ENCODE results near the gene UBASH3B.

Gene UBASH3B

DNA sequence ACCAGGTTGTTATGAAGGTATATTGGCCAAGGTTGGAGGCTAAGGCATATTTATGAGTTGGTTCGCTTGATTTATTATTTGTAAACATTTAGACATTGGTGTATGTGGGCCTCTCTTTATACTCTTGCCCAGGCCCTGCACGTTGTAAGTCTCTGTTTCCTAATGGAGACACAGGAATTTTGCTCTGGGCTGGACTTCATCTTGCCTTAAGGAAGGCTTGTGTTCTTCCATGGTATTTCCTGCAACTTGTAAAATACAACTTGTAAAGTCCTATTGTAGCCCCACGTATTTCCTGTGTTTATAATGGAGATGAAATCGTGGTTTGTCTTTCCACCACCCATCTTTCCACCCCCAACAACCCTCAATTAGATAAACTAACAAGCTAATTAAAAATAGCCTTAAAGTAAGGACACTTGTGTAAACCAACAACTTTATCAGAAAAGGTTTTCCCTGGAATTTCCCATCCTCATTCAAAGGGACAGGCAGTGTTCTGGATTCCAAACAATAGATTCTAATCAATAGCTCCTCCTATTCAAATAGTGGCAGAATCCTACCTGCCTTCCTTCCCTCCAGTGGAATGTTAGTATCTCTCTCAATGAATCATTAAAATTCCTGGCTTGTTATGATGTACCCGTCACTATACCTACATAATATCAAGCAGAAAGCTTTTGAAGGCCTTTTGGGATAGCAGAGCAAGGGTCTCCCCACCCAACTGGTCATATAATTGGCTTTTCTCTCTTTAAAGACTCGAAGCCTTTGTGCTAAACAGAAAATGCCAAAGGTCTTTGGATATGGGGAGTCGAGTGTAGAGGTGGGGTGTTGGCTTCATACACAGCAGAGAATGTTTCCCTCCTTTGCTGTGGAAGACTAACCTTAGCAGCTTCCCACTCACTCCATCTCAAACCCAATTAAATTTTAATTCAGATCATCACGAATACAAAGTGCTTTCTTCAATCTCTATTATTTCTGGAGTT lies 77.1 kb downstream of the UBASH3B start:
- DNase-seq (ENCODE audit: low spot score), result no peak

DNA sequence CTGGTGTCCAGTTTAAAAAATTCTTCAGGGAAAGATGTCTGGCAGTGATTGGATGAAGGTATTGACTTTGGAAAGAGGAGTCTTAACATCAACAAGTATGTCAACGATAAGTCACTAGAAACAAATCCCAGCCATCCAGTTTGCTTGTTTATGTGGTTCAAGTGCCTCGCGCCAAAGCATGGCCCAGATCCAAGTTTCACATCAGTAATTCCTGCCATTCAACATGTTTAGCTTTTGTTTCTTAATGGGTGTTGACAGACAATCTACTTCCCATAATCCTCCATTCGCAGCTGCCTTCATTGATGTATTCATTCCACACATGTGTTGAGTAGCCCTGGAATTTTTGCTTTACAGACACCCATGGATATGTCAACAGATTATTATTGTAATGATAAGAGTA lies 77.8 kb downstream of the UBASH3B start:
- DNase-seq (ENCODE audit: low spot score), result no peak

DNA sequence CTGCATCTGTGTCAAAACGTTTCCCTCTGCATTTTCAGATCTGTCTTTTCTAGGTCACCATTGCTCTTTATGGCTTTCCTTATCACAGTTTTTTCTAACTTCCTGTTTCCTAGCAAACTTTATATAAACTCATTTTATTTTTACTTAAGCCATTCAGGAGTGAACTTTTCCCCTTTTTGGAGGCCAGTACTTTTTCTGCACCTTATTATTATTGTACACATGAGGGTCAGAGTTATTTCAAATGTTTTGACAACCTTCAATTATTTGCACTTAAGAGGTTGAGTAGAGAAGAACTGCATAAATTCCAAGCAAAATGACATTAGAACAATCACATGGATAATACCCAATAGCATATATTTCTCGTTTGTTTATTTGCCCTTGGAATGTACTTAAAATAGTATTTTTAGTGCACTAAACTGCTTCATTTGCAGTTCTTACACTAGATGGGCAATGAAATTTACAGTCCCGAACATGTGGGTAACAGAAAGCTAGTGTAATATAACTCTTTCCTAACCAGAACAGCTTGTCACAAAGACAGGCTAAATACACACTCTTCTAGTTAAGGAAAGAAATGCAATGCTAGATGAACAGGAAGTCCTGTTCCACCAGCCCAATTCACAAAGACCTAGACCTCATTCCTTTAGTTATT lies 79.5 kb downstream of the UBASH3B start:
- DNase-seq (ENCODE audit: low spot score), result no peak

GRCh38 chr11:122737951-122738693 lies 82.6 kb downstream of the UBASH3B start:
- DNase-seq (ENCODE audit: low spot score), result no peak

DNA sequence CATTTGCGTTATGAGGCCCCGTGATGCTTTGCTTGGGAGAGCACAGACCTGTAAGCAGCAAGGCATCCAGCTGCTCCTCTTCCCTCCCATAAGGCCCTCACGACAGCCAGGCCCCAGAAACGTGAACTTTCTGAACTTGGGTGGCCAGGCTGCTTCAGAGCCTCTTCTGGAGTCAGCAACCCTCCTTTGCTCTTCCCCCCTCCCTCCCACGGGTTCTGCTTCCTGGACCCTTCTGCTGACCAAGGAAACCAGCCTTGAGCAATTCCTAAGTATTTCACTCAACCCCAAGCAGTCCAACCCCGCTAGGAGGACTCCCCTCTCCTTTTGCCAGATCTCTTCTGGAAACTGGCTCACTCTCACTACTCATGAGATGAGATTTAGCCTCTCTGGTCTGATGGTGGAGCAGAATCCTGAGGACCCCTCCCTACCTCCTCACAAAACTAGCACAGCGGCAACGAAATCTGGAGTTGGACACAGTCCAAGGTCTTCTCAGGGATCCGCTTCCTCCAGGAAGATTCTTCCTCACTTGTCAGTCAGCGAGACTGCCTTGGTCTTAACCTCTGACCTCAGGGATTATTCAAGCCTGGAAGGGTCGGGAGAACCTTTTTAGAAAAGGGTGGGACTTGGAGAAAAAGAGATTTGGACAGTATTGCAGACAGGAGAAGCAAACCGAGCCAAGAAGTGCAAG lies 86.2 kb downstream of the UBASH3B start:
- no peak for DNase-seq (ENCODE audit: low spot score)

DNA sequence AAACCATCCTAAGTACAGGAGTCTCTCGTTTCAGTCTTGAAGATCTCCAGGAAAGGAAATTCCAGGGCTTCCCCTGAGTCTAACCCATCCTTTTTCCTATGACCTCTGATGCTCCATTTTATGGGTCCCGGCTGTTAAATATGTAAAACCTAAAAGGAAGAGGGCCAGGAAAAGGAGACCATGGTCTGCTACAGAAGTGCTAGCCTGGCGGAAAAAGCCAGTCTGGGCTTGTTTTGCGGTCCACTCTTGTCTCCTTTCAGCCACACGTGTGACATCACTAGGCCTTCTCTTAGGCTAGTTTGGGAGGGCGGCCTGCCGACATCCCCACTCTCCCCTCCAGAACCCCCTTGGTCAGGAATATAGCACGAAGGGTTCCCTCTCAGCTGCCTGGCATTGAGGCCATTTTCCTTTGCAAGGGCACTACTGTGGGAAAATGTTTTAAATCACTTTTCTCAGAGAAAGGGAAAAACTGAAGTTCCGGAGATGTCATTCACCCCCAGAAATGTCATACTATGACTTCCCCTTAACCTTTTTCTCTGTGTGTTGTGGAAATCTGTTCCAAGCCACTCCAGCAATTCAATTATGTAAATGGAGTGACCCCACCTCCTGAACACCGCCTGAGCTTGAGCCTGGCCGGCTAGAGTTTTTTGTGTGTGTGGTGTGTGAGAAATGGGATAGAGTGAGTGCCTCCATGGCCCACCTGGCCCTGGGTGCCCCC lies 86.9 kb downstream of the UBASH3B start:
- no peak for DNase-seq (ENCODE audit: low spot score)

- DNase-seq (ENCODE audit: low spot score), result no peak
These were observed 87.7 kb downstream of the UBASH3B start for GRCh38 chr11:122743097-122743741.

GRCh38 chr11:122743949-122744348 lies 88.4 kb downstream of the UBASH3B start:
- DNase-seq (ENCODE audit: low spot score), result peak; percentile 83

DNA sequence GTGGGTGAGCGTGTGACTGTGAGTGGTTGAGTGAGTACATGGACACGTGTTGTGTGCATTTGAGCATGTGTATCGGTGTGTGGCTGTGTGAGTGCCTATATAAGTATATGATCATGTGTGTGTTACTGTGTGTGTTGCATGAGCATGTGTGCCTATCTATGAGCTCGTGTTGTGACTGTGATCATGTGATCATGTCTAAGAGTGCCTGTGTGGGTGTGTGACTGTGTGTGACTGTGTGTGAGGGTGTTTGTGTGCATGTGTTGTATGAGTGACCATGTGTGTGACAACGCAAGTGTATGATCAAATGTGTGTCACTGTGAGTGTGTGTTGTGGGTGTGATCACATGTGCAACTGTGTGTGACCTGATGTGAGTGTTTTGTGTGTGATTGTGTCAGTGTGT lies 88.8 kb downstream of the UBASH3B start:
- no peak for DNase-seq (ENCODE audit: low spot score)

DNA sequence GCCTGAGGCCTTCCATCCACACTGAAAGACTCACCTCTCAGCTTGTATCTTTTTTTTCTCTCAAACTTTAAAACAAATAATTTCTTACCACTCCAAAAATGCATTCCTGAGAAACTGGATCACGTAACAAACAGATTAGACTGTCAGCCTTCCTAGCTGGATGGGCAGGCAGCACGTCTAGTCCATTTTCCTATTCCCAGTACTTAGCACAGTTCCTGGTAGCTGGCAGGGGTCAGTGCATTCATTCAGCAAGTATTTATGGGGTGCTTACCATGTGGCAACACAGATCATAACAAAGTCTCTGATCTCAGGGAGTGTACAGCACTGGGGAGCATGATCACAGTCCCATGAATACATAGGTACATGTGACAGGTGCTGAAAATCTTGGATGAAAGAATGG lies 89.6 kb downstream of the UBASH3B start:
- no peak for DNase-seq (ENCODE audit: low spot score)

DNA sequence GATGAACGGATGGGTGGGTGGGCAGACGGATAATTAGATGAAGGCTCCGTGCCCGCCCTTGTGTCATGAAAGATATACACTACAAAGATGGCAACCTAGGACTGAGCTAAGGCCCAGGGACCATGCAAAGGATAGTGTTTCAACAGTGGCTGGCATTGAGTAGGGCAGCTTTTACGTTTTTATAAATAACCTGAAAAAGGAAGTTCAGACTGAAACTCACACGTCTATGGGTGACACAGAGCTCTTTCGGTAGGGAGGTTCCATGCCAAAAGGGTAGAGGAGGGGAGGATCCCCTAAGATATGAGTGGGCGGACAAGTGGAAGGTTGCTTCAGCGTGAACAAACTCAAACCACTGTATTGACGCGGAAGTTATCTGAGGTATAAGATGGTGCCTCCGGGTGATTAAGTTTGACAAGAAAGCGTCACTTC lies 90.5 kb downstream of the UBASH3B start:
- peak; percentile 88 for DNase-seq (ENCODE audit: low spot score)

DNA sequence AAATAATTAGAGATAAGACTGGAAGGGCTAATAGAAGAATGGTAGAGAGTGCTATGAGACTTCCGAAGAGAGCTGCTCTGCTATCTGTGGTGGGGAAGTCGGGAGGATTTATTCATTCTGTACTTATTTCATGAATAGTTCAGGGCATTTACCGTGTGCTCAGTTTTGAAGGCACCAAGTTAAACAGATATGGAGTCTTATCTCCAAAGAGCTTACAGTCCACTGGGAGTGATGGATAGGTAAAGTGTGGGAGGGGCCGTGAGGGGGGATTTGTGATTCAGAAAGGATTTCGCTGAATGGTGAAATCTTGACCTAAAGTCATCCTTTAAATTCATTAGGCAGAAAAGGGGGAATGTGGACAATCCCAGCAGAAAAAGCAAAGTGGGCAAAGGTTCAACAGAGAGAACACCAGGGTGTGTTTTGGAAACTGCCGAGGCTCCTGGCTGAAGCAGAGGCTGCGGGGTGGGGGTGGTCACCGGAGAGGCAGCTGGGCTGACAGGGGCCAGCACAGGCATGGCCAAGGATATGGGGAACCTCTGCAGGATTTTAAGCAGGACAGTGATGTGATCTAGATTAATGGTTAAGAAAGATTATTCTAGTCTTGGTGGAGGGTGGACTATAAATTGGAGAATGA lies 91.2 kb downstream of the UBASH3B start:
- no peak for DNase-seq (ENCODE audit: low spot score)

GRCh38 chr11:122747351-122747781 lies 91.8 kb downstream of the UBASH3B start:
- DNase-seq (ENCODE audit: low spot score), result no peak

- DNase-seq (ENCODE audit: low spot score), result peak; percentile 91
These were observed 93.6 kb downstream of the UBASH3B start for GRCh38 chr11:122749005-122749687.

GRCh38 chr11:122750049-122750448 lies 94.5 kb downstream of the UBASH3B start:
- no peak for DNase-seq (ENCODE audit: low spot score)

GRCh38 chr11:122751292-122752070 lies 96.0 kb downstream of the UBASH3B start:
- peak; percentile 40 for DNase-seq (ENCODE audit: low spot score)

GRCh38 chr11:122754028-122754427 lies 98.5 kb downstream of the UBASH3B start:
- DNase-seq (ENCODE audit: low spot score), result no peak

DNA sequence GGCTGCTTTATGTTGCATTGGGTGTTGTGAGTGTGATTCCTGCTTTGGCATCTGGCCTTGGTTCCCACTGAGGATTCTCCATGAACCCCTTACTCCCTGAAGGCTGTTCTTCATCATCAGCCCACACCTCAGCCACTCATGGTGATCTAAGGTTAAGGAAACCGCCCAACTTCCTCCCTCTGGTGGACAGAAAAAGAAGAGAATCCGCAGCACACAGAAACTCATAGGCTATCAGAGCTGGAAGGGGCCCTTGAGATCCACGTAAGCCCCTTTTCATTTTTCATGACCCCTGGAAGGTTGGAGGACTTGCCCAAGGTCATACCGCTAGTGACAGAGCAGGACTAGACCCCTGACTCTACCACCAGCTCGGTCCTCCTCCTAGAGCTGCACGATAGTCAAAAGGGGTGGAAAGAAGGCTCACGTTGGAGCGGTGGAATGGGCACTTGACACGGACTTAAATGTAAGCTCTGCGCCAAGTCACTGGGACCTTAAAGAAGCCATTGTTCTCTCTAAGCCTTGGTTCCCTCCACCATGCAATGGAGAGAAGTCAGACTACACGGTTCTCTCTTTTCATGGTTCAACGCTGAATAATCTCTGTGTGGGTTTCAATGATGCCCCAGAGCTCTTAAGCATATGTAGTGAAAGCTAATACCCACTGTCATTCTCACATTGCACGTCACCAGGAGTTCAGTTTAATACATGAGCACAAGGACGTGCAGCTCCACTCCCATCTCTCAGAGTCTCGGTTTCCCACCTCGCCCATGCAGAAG lies 99.2 kb downstream of the UBASH3B start:
- peak; percentile 39 for DNase-seq (ENCODE audit: low spot score)

All from activated CD4-positive, alpha-beta T cell treated with anti-CD3 and anti-CD28 coated beads, Interleukin-2, Interleukin-4, amounts not matched to agents 100 ng/mL and 50 ng/mL, durations not matched to agents 16 hours and 8 hours (primary cell).